ENCODE data around the gene SLC39A8. TPM values are rescaled to one million over a fixed set of nuclear protein-coding genes. Genes with fewer than 3 reads are reported as not detected.
"Not testable (repeated sequence)": the region's sequence is repeated elsewhere in the genome, so short reads cannot be mapped to it uniquely, and the experiment has no call there.

The SLC39A8 gene
- total and polyA plus RNA-seq, 7 donors = 3.2 to 44.5 (median 7.7) TPM

DNA sequence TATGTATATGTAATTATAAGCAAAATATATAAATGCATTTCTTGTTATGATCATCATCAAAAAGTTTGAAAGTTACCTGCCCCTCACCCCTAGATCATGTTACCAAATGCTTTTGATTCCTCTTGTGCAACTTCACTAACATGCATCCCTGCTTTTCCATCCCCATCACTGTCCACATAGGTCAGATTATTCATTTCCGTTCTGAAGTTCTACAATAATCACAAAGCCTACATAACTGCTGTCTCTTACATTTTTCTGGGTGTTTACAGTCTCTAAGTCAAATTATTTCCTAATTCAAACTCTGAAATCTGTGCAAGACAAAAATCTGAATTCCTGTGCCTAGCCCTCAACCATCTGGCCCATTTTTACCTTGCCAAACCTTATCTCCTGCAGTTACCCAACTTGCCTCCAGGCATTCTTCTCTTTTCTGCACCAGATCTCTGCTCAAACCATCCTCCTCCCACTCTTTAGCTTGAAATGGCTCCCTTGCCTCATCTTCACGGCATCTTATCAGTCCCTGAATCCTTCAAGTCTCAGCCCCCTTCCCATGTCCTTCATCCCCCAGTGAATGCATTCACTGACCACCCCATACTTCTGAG, 42.4 kb upstream of the SLC39A8 start:
- TF ChIP-seq, protein P1, sequence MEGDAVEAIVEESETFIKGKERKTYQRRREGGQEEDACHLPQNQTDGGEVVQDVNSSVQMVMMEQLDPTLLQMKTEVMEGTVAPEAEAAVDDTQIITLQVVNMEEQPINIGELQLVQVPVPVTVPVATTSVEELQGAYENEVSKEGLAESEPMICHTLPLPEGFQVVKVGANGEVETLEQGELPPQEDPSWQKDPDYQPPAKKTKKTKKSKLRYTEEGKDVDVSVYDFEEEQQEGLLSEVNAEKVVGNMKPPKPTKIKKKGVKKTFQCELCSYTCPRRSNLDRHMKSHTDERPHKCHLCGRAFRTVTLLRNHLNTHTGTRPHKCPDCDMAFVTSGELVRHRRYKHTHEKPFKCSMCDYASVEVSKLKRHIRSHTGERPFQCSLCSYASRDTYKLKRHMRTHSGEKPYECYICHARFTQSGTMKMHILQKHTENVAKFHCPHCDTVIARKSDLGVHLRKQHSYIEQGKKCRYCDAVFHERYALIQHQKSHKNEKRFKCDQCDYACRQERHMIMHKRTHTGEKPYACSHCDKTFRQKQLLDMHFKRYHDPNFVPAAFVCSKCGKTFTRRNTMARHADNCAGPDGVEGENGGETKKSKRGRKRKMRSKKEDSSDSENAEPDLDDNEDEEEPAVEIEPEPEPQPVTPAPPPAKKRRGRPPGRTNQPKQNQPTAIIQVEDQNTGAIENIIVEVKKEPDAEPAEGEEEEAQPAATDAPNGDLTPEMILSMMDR (IDR thresholded peaks at IDR 0.05) = no peak
- TF ChIP-seq POLR2A (IDR thresholded peaks at IDR 0.05) = no peak
- TF ChIP-seq POLR2AphosphoS5 (IDR thresholded peaks at IDR 0.05) = no peak
- TF ChIP-seq EP300 (IDR thresholded peaks at IDR 0.05) = no peak
- Histone ChIP-seq H3K27ac (no peak overlapping the region), H3K4me1 (no peaks in the 10 kb centered on the region), H3K27me3 (no peaks in the 10 kb centered on the region), H3K4me3 (no peak overlapping the region), H3K9me3 (no peaks in the 10 kb centered on the region), H3K36me3 (no peaks in the 10 kb centered on the region)
- DNase-seq = no peak
- WGBS, 2 donors = 67 to 68% methylated on average over 2 of the region's 2 CpGs
- intact Hi-C loops (cut with DNase I) = no loop called here

DNA sequence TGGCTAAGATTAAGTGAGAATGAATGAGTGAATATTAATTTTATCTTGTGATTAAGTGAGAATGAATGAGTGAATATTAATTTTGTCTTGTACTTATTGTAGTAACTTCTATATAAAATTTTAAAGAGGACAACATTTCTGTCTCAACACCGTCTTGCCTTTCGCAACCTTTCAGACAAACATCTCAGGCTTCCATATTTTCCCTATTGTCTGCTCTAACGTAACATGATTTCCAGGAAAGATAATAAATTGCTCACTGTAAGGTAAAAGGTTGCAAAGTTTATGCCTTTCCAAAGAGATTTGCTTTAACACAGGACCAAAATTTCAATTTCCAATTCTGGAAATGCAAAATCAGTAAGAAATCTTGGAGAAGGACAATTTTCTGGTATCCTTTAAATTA, 41.7 kb upstream of the SLC39A8 start:
- H3K4me3 ChIP-seq = no peak overlapping the region
- TF ChIP-seq POLR2AphosphoS5 (IDR thresholded peaks at IDR 0.05) (no peak), POLR2A (IDR thresholded peaks at IDR 0.05) (no peak), EP300 (IDR thresholded peaks at IDR 0.05) (no peak)
- TF ChIP-seq, protein P1 (IDR thresholded peaks at IDR 0.05) = no peak
- no peaks in the 10 kb centered on the region for H3K36me3 ChIP-seq
- WGBS, 2 donors = 93 to 95% methylated on average over 3 of the region's 3 CpGs
- H3K9me3 ChIP-seq = no peaks in the 10 kb centered on the region
- no peak overlapping the region for H3K27ac ChIP-seq
- intact Hi-C loops (cut with DNase I) = no loop called here
- H3K27me3 ChIP-seq = no peaks in the 10 kb centered on the region
- no peak for DNase-seq
- no peaks in the 10 kb centered on the region for H3K4me1 ChIP-seq

DNA sequence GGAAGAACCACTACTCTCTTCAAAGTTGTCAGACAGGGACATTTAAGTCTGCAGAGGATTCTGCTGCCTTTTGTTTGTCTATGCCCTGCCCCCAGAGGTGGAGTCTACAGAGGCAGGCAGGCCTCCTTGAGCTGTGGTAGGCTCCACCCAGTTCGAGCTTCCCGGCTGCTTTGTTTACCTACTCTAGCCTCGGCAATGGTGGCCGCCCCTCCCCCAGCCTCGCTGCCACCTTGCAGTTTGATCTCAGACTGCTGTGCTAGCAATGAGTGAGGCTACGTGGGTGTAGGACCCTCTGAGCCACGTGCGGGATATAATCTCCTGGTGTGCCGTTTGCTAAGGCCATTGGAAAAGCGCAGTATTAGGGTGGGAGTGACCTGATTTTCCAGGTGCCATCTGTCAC, 35.0 kb upstream of the SLC39A8 start:
- H3K4me1 ChIP-seq; H3K27ac ChIP-seq; intact Hi-C loops (cut with DNase I); DNase-seq; H3K36me3 ChIP-seq; H3K4me3 ChIP-seq; H3K27me3 ChIP-seq; H3K9me3 ChIP-seq: not testable (repeated sequence)
- WGBS, 2 donors = 67 to 85% methylated on average over 10 of the region's 10 CpGs

DNA sequence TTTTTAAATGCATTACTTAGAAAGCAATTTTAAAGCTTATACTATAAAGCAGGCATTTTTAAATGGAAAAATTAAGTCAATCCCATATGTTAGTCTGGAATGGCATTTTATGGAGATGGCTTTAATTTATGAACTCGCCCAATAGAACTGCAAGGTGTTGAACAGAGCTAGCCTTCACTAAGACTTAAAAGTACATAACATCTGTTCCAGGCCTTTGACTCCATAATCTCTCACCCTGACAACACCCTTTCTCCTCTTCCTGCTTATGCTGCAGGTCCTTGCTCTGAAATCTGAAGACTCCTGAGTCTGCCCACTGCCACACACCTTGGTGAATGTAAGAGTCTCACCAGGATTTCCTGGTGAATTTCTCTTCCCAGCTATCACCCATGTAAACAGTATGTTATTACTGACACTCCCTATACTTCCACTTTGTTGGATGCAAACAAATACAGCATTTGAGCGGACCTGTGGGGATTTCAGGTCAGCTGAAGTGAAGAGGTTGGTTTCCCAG, 17.7 kb upstream of the SLC39A8 start:
- no peak overlapping the region for H3K27ac ChIP-seq
- no peak for DNase-seq
- WGBS, 2 donors = 28 to 73% methylated on average over 2 of the region's 2 CpGs
- H3K36me3 ChIP-seq = no peaks in the 10 kb centered on the region
- H3K4me1 ChIP-seq = no peaks in the 10 kb centered on the region
- H3K9me3 ChIP-seq = no peaks in the 10 kb centered on the region
- no peak overlapping the region for H3K4me3 ChIP-seq
- intact Hi-C loops (cut with DNase I) = no loop called here
- TF ChIP-seq EP300 (IDR thresholded peaks at IDR 0.05) (no peak), POLR2A (IDR thresholded peaks at IDR 0.05) (no peak), POLR2AphosphoS5 (IDR thresholded peaks at IDR 0.05) (no peak)
- TF ChIP-seq, protein P1 (IDR thresholded peaks at IDR 0.05) = no peak
- H3K27me3 ChIP-seq = no peaks in the 10 kb centered on the region

DNA sequence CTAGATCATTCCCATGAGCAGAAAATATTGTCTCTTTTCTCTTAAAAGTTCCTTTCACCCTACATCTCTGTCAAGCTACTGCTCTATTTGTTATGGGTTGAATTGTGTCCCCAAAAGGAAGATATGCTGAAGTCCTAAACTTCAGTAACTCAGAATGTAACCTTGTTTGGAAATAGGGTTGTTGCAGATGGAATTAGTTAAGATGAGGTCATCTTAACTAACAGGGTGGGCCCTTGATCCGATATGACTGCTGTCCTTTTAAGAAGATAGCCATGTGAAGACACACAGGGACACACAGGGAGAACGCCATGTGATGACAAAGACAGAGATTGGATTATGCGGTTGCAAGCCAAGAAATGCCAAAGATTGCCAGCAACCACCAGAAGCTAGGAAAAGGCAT, 12.8 kb upstream of the SLC39A8 start:
- H3K27ac ChIP-seq = no peak overlapping the region
- H3K36me3 ChIP-seq = no peaks in the 10 kb centered on the region
- intact Hi-C loops (cut with DNase I) = no loop called here
- H3K27me3 ChIP-seq = no peaks in the 10 kb centered on the region
- no peak for DNase-seq
- TF ChIP-seq, protein P1 (IDR thresholded peaks at IDR 0.05) = no peak
- TF ChIP-seq POLR2AphosphoS5 (IDR thresholded peaks at IDR 0.05) = no peak
- no peak for TF ChIP-seq POLR2A (IDR thresholded peaks at IDR 0.05)
- H3K4me3 ChIP-seq = no peak overlapping the region
- H3K9me3 ChIP-seq = no peaks in the 10 kb centered on the region
- H3K4me1 ChIP-seq = no peaks in the 10 kb centered on the region
- WGBS, 2 donors = 88 to 90% methylated on average over 3 of the region's 3 CpGs

DNA sequence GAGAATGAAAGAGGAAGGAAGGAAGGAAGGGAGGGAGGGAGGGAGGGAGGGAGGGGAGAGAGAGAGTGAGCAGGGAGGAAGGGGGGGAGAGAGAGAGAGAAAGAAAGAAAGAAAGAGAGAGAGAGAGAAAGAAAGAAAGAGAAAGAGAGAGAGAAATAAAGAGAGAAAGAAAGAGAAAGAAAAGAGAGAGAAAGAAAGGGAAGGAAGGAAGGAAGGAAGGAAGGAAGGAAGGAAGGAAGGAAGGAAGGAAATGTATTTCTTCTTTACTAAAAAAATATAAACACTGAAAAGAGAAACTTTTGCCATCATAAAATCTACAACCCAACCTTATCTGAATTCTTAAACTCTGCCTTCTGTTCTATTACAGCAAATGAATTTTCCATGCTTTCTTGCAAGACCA, 12.4 kb upstream of the SLC39A8 start:
- H3K27ac ChIP-seq; intact Hi-C loops (cut with DNase I); H3K4me1 ChIP-seq; H3K36me3 ChIP-seq; H3K27me3 ChIP-seq; DNase-seq; H3K4me3 ChIP-seq; H3K9me3 ChIP-seq: not testable (repeated sequence)
